ENCODE data around the gene TLE6. TPM values are rescaled to one million over a fixed set of nuclear protein-coding genes. Genes with fewer than 3 reads are reported as not detected.

Gene TLE6
- total and polyA plus RNA-seq, 2 of the 13 experiments (the other 11 are each of a cell fraction or from before 2014, with no cell fraction given), result 0.24 to 5.5 TPM

DNA sequence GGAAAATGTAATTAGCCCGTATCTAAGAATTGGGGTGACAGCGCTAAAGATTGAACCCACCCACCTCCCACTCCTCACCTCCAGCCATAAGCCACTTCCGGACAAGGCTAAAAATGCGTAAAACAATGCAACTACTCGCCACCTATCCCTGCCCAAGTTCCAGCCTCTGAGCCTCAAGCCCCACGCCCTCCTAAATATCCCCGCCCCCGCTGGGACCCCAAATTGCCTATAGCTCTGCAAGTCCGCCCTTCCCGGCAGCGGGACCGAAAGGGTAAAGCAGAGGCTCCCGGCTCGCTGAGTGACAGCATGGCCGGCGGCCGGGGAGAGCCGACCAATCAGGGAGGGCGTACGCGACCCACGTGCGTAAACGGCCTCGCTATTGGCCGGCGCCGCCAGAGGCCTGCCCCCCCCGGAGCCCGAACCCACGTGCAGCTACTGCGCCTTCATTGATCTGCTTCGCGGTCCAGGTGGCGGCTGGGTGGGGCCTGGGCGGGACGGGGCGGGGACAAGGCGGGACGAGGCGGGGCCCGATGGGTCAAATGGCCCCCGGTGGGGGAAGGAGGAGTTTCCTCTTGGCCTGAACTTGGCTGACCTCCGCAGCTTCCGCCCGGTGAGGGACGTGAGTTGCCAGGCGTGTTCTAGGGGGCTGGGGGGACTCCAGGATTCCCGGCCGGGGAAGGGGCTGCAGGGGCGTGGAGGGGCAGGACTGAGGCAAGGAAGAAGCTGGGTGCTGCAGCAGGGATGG, at the start of gene TLE6 (continued):
- TF ChIP-seq, protein P1, sequence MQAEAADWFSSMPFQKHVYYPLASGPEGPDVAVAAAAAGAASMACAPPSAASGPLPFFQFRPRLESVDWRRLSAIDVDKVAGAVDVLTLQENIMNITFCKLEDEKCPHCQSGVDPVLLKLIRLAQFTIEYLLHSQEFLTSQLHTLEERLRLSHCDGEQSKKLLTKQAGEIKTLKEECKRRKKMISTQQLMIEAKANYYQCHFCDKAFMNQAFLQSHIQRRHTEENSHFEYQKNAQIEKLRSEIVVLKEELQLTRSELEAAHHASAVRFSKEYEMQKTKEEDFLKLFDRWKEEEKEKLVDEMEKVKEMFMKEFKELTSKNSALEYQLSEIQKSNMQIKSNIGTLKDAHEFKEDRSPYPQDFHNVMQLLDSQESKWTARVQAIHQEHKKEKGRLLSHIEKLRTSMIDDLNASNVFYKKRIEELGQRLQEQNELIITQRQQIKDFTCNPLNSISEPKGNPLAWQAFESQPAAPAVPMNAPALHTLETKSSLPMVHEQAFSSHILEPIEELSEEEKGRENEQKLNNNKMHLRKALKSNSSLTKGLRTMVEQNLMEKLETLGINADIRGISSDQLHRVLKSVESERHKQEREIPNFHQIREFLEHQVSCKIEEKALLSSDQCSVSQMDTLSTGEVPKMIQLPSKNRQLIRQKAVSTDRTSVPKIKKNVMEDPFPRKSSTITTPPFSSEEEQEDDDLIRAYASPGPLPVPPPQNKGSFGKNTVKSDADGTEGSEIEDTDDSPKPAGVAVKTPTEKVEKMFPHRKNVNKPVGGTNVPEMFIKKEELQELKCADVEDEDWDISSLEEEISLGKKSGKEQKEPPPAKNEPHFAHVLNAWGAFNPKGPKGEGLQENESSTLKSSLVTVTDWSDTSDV (CRISPR knock-in tag; IDR thresholded peaks at IDR 0.05), result no peak
- TF ChIP-seq, protein P2, sequence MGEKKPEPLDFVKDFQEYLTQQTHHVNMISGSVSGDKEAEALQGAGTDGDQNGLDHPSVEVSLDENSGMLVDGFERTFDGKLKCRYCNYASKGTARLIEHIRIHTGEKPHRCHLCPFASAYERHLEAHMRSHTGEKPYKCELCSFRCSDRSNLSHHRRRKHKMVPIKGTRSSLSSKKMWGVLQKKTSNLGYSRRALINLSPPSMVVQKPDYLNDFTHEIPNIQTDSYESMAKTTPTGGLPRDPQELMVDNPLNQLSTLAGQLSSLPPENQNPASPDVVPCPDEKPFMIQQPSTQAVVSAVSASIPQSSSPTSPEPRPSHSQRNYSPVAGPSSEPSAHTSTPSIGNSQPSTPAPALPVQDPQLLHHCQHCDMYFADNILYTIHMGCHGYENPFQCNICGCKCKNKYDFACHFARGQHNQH (CRISPR knock-in tag; IDR thresholded peaks at IDR 0.05), result peak; percentile 44; the same call in 1 of the 2 replicates
- no peak for TF ChIP-seq LRRFIP1 (CRISPR knock-in tag; conservative IDR thresholded peaks at IDR 0.05)
- TF ChIP-seq CHCHD3 (CRISPR knock-in tag; IDR thresholded peaks at IDR 0.05), result 0 out of 2 replicates have a peak, but pooled peaks have one; percentile 42
- TF ChIP-seq DR1 (CRISPR knock-in tag; IDR thresholded peaks at IDR 0.05), result no peak
- no peak for TF ChIP-seq ZNF205 (CRISPR knock-in tag; IDR thresholded peaks at IDR 0.05)
- TF ChIP-seq ZNF772 (CRISPR knock-in tag; IDR thresholded peaks at IDR 0.05), result peak; percentile 27; the same call in 1 of the 2 replicates
- no peak for TF ChIP-seq YEATS2 (CRISPR knock-in tag; IDR thresholded peaks at IDR 0.05; ENCODE audit: borderline replicate concordance)
- peak; percentile 49; the same call in 1 of the 2 replicates for TF ChIP-seq SALL2 (CRISPR knock-in tag; IDR thresholded peaks at IDR 0.05)
- TF ChIP-seq ZNF75D (CRISPR knock-in tag; IDR thresholded peaks at IDR 0.05; ENCODE audit: borderline replicate concordance), result no peak
- TF ChIP-seq ZNF451 (CRISPR knock-in tag; IDR thresholded peaks at IDR 0.05), result no peak
- peak; percentile 70; the same call in 1 of the 2 replicates for TF ChIP-seq HOXA3 (CRISPR knock-in tag; IDR thresholded peaks at IDR 0.05)
- TF ChIP-seq HIVEP1 (CRISPR knock-in tag; IDR thresholded peaks at IDR 0.05), result peak; percentile 80
- TF ChIP-seq ZNF678 (CRISPR knock-in tag; IDR thresholded peaks at IDR 0.05), result no peak
- TF ChIP-seq IKZF1 (IDR thresholded peaks at IDR 0.05), result no peak
- TF ChIP-seq FOXJ3 (CRISPR knock-in tag; IDR thresholded peaks at IDR 0.05; ENCODE audit: borderline replicate concordance), result no peak
- TF ChIP-seq, protein P3, sequence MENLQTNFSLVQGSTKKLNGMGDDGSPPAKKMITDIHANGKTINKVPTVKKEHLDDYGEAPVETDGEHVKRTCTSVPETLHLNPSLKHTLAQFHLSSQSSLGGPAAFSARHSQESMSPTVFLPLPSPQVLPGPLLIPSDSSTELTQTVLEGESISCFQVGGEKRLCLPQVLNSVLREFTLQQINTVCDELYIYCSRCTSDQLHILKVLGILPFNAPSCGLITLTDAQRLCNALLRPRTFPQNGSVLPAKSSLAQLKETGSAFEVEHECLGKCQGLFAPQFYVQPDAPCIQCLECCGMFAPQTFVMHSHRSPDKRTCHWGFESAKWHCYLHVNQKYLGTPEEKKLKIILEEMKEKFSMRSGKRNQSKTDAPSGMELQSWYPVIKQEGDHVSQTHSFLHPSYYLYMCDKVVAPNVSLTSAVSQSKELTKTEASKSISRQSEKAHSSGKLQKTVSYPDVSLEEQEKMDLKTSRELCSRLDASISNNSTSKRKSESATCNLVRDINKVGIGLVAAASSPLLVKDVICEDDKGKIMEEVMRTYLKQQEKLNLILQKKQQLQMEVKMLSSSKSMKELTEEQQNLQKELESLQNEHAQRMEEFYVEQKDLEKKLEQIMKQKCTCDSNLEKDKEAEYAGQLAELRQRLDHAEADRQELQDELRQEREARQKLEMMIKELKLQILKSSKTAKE (CRISPR knock-in tag; IDR thresholded peaks at IDR 0.05; ENCODE audit: borderline replicate concordance), result peak; percentile 89; the same call in 1 of the 2 replicates
- TF ChIP-seq KMT2B (CRISPR knock-in tag; IDR thresholded peaks at IDR 0.05), result peak; percentile 48; the same call in 1 of the 2 replicates
- TF ChIP-seq FOSL2 (CRISPR knock-in tag; IDR thresholded peaks at IDR 0.05), result no peak
- no peak; the same call in 1 of the 2 replicates for TF ChIP-seq ZNF335 (CRISPR knock-in tag; IDR thresholded peaks at IDR 0.05)

All from HepG2 (cell line).